Measurements from ENCODE around the gene SMIM33. TPM values are rescaled to one million over a fixed set of nuclear protein-coding genes. Genes with fewer than 3 reads are reported as not detected.

Gene SMIM33
- total and polyA plus RNA-seq, 10 of the 15 experiments (the other 5 are each of a cell fraction or from before 2014, with no cell fraction given): 0.03 to 0.25 (median 0.07) TPM; not detected in 4

- no peak for TF ChIP-seq STAT1 (conservative IDR thresholded peaks at IDR 0.05)
- TF ChIP-seq PAX5 (IDR thresholded peaks at IDR 0.05; ENCODE audit: borderline replicate concordance, low read depth, low read length): no peak
- TF ChIP-seq ZZZ3 (IDR thresholded peaks at IDR 0.05; ENCODE audit: control insufficient read depth, insufficient read length, low read depth): no peak
- no peak for TF ChIP-seq SIX5 (IDR thresholded peaks at IDR 0.05; ENCODE audit: low read depth, low read length, severe bottlenecking)
- no peak for TF ChIP-seq E4F1 (IDR thresholded peaks at IDR 0.05; ENCODE audit: borderline replicate concordance, partially characterized antibody)
- no peak for TF ChIP-seq YY1 (IDR thresholded peaks at IDR 0.05; ENCODE audit: low read depth, low read length)
- no peak for TF ChIP-seq SP1 (IDR thresholded peaks at IDR 0.05; ENCODE audit: low read depth, low read length)
- no peak for TF ChIP-seq WRNIP1 (IDR thresholded peaks at IDR 0.05; ENCODE audit: borderline replicate concordance, low read depth, low read length)
- TF ChIP-seq ETV6 (conservative IDR thresholded peaks at IDR 0.05 in 1 of 2, IDR thresholded peaks at IDR 0.05 in 1 of 2; ENCODE audit: borderline replicate concordance in 1 of 2, low read depth in 1 of 2): no peak
- no peak for TF ChIP-seq IRF3 (IDR thresholded peaks at IDR 0.05)
- TF ChIP-seq KLF5 (IDR thresholded peaks at IDR 0.05; ENCODE audit: partially characterized antibody): no peak
- no peak for TF ChIP-seq MEF2B (IDR thresholded peaks at IDR 0.05; ENCODE audit: partially characterized antibody, poor library complexity, severe bottlenecking)
Observed at GRCh38 chr5:139445325-139446170, 25.3 kb upstream of the SMIM33 start (continued).

All from GM12878 (cell line).